IMR-90 (cell line): ENCODE measurements around the gene PKM.

ENCODE experiments used
- BHLHE40 ChIP-seq: fragments of 150-350 bp; IDR thresholded peaks from 2 replicates; pipeline ENCODE4 v1.6.1; 2016; ENCODE audit warnings: mild to moderate bottlenecking, low read depth, low read length
- CEBPB ChIP-seq: IDR thresholded peaks from 2 replicates; pipeline ENCODE4 v1.6.1; 2012; ENCODE audit warnings: low read depth, low read length, improper control_type of control experiment
- ELK1 ChIP-seq: fragments of 150-350 bp; IDR thresholded peaks from 2 replicates; pipeline ENCODE4 v1.6.1; 2016; ENCODE audit warnings: low read depth, mild to moderate bottlenecking, low read length, moderate library complexity, borderline replicate concordance
- FOS ChIP-seq: fragments of 150-350 bp; IDR thresholded peaks from 2 replicates; pipeline ENCODE4 v1.6.1; 2016; ENCODE audit warnings: low read depth, low read length
- POLR2A ChIP-seq: IDR thresholded peaks from 2 replicates; pipeline ENCODE4 v1.6.1; 2012; ENCODE audit warnings: mild to moderate bottlenecking, low read depth, low read length
- RFX5 ChIP-seq: IDR thresholded peaks from 2 replicates; pipeline ENCODE4 v1.8.0; 2012; ENCODE audit warnings: low read depth, mild to moderate bottlenecking, low read length, moderate library complexity
- USF2 ChIP-seq: fragments of 150-350 bp; IDR thresholded peaks from 2 replicates; pipeline ENCODE4 v1.6.1; 2017; ENCODE audit warnings: mild to moderate bottlenecking, antibody characterized with exemption, low read length, low read depth
- TF ChIP-seq, protein P1 (sequence below): conservative IDR thresholded peaks from 2 replicates; pipeline ENCODE4 v1.5.1; 2012; ENCODE audit warnings: mild to moderate bottlenecking, low read depth, low read length, improper control_type of control experiment

- no peak for TF ChIP-seq ELK1
- TF ChIP-seq, protein P1, sequence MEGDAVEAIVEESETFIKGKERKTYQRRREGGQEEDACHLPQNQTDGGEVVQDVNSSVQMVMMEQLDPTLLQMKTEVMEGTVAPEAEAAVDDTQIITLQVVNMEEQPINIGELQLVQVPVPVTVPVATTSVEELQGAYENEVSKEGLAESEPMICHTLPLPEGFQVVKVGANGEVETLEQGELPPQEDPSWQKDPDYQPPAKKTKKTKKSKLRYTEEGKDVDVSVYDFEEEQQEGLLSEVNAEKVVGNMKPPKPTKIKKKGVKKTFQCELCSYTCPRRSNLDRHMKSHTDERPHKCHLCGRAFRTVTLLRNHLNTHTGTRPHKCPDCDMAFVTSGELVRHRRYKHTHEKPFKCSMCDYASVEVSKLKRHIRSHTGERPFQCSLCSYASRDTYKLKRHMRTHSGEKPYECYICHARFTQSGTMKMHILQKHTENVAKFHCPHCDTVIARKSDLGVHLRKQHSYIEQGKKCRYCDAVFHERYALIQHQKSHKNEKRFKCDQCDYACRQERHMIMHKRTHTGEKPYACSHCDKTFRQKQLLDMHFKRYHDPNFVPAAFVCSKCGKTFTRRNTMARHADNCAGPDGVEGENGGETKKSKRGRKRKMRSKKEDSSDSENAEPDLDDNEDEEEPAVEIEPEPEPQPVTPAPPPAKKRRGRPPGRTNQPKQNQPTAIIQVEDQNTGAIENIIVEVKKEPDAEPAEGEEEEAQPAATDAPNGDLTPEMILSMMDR: no peak
- TF ChIP-seq CEBPB: no peak
- no peak for TF ChIP-seq FOS
- no peak for TF ChIP-seq USF2
- no peak for TF ChIP-seq POLR2A
- TF ChIP-seq RFX5: no peak
- TF ChIP-seq BHLHE40: no peak
These were observed 6.8 kb upstream of the PKM start for GRCh38 chr15:72237853-72238224.
